HuH-7 (cell line): ENCODE results near the gene ZFX.

Source experiments
- DNase-seq: peaks from one replicate; pipeline ENCODE4 v3.0.0; 2011; ENCODE audit warnings: low spot score

Gene ZFX

DNA sequence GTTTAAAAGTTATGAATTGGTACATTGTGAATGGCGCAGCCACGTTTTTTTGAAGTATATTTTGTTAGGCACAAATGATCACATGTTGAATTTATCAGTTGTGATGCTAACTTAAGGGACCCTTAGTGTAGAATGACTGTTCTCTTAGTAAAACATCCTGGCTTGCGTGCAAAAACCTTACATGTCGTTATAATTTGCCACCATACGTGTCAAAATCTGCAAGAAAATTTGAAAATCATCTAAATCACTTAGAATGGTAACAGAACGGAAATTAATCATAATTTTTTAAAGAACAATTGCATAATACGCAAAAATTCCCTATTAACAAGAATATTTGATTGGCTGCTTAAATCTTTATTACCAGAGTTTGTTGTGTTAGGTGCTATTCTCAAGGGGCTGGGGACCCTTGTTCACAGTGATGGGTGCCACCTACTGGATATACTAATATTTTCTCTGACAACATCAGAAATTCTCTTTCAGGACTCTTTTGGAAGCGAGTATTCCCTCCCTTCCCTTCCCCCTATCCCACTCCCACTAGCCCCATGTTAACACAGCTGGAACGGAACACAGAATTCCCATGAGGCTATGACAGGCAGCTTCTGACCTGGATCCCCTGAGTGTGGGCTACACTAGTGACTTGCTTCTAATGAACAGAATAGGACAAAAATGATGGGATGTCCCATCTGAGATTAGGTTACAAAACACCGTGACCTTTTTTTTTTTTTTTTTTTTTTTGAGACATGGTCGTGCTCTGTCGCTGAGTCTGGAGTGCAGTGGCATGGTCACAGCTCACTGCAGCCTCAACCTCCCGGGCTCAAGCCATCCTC lies 92.5 kb downstream of the ZFX start:
- peak; percentile 27 for DNase-seq

GRCh38 chrX:24242649-24243175 lies 93.2 kb downstream of the ZFX start:
- DNase-seq, result no peak

GRCh38 chrX:24243188-24243587 lies 93.7 kb downstream of the ZFX start:
- no peak for DNase-seq

- no peak for DNase-seq
Observed at GRCh38 chrX:24243692-24244091, 94.2 kb downstream of the ZFX start.

- no peak for DNase-seq
Observed at GRCh38 chrX:24245202-24245601, 95.7 kb downstream of the ZFX start.

GRCh38 chrX:24248042-24248441 lies 98.5 kb downstream of the ZFX start:
- DNase-seq, result no peak

- peak; percentile 12 for DNase-seq
Observed at GRCh38 chrX:24253030-24253429, 103.5 kb downstream of the ZFX start.

- DNase-seq, result no peak
Observed at GRCh38 chrX:24253469-24253868, 103.9 kb downstream of the ZFX start.

- no peak for DNase-seq
Observed at GRCh38 chrX:24257011-24257410, 107.5 kb downstream of the ZFX start.

DNA sequence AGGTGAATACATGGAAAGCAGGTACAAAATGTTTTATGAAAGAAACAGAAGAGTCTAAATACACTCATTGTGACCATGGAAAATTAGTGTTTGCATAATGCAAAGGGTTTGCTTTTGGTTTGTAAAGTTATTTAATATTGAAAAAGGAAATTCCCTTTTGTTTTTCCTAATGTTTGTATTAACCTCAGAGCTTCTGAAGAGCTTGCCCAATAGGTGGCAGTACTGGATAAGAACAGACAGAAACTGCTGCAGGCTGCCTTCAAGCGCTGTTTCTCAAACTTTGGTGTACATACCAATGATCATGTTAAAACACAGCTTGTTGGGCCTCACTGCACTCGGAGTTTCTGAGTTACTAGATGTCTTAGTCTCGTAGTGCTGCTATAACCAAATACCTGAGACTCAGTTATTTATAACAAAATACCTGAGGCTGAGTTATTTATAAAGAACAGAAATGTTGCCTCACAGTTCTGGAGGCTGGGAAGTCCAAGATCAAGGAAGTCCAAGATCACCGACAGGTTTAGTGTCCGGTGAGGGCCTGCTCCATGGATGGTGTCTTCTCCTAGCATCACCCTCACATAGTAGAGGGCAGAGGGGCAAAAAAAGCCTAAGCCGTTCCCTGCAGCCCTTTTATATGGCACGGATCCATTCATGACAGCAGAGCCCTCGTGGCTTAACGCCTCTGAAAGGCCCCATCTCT lies 110.2 kb downstream of the ZFX start:
- peak; percentile 8 for DNase-seq

GRCh38 chrX:24260842-24261550 lies 111.5 kb downstream of the ZFX start:
- DNase-seq, result no peak

DNA sequence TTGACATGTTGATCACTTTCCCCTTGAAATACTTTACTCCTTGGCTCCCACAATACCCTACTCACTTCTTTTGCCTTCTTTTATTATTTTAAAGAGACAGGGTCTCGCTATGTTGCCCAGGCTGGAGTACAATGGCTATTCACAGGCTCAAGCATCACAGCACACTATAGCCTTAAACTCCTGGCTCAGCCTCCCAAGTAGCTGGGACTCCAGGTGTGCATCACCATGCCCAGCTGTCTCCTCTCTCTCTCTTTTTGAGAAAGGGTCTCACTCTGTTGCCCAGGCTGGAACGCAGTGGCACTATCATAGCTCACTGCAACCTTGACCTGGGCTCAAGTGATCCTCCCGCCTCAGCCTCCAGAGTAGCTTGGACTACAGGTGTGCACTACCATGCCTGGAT lies 112.8 kb downstream of the ZFX start:
- DNase-seq, result no peak

- no peak for DNase-seq
Observed at GRCh38 chrX:24264383-24264782, 114.9 kb downstream of the ZFX start.
